IMR-90 (cell line): ENCODE measurements around the gene SGPL1. TPM values are rescaled to one million over a fixed set of nuclear protein-coding genes. Genes with fewer than 3 reads are reported as not detected.

Experiments
- ATAC-seq: fragments of 200-7000 bp; cut with Tn5 transposase; 2 replicates; pipeline ENCODE4 v1.9.1; 2020; ENCODE audit warnings: low read depth, mild to moderate bottlenecking, moderate library complexity
- BruUV-seq: library from RNA; stranded (reverse); fragments of 400-500 nt; replicated peaks from 2 replicates; lab custom pipeline; 2021; lab: Mats Ljungman, UMichigan
- CTCF ChIA-PET: fragments of 300-600 bp; formaldehyde crosslinking; extraction: SDS; loops from one replicate; lab custom pipeline; 2021; ENCODE audit warnings: antibody characterized with exemption; lab: Yijun Ruan, JAX
- POLR2A ChIA-PET: fragments of 300-600 bp; sonication (Branson Sonifier 250); formaldehyde crosslinking; loops from one replicate; lab custom pipeline; 2022; ENCODE audit warnings: antibody characterized with exemption; ENCODE audit not compliant: unreplicated experiment; lab: Charles Lee
- DNase-seq: peaks from one replicate; pipeline ENCODE4 v3.0.0; 2013
- H2AFZ ChIP-seq: replicated peaks from 2 replicates; pipeline ENCODE3; 2013; ENCODE audit warnings: low read length, mild to moderate bottlenecking; ENCODE audit not compliant: poor library complexity
- H2AK5ac ChIP-seq: 2 replicates; pipeline ENCODE4 v1.6.1; 2013; ENCODE audit warnings: low read depth, low read length, inconsistent platforms
- H2AK9ac ChIP-seq: replicated peaks from 2 replicates; pipeline ENCODE3; 2013; ENCODE audit warnings: mild to moderate bottlenecking, low read depth, low read length, moderate library complexity; ENCODE audit not compliant: poor library complexity
- H2BK120ac ChIP-seq: 2 replicates; pipeline ENCODE4 v1.6.1; 2013; ENCODE audit warnings: low read depth, low read length, inconsistent platforms
- H2BK15ac ChIP-seq: 3 replicates; pipeline ENCODE4 v1.6.1; 2013; ENCODE audit warnings: low read depth, low read length, inconsistent platforms
- H2BK20ac ChIP-seq: 2 replicates; pipeline ENCODE4 v1.6.1; 2013; ENCODE audit warnings: low read depth, mild to moderate bottlenecking, inconsistent platforms, low read length, moderate library complexity
- H2BK5ac ChIP-seq: 2 replicates; pipeline ENCODE4 v1.6.1; 2013; ENCODE audit warnings: mild to moderate bottlenecking, low read depth, low read length, inconsistent platforms; ENCODE audit not compliant: poor library complexity, severe bottlenecking
- H3K14ac ChIP-seq: replicated peaks from 2 replicates; pipeline ENCODE4 v1.6.1; 2013; ENCODE audit warnings: low read depth, low read length, inconsistent platforms
- H3K18ac ChIP-seq: 2 replicates; pipeline ENCODE4 v1.6.1; 2013; ENCODE audit warnings: low read depth, low read length, control low read depth
- H3K23ac ChIP-seq: 2 replicates; pipeline ENCODE4 v1.6.1; 2013; ENCODE audit warnings: low read depth, low read length, inconsistent platforms
- H3K27ac ChIP-seq: 2 replicates; pipeline ENCODE4 v1.5.1; 2013; ENCODE audit warnings: mild to moderate bottlenecking, control low read depth, low read length; ENCODE audit not compliant: insufficient read depth
- H3K27me3 ChIP-seq: 2 replicates; pipeline ENCODE4 v1.6.1; 2013; ENCODE audit warnings: low read length; ENCODE audit not compliant: control insufficient read depth, insufficient read depth
- H3K36me3 ChIP-seq: 2 replicates; pipeline ENCODE4 v1.6.1; 2013; ENCODE audit warnings: low read length, mixed read lengths; ENCODE audit not compliant: control insufficient read depth, insufficient read depth
- H3K4ac ChIP-seq: 2 replicates; pipeline ENCODE4 v1.6.1; 2013; ENCODE audit warnings: low read depth, low read length, inconsistent platforms
- H3K4me1 ChIP-seq: 2 replicates; pipeline ENCODE4 v1.6.1; 2013; ENCODE audit warnings: low read length, mixed read lengths; ENCODE audit not compliant: control insufficient read depth, insufficient read depth
- H3K4me2 ChIP-seq: 2 replicates; pipeline ENCODE4 v1.6.1; 2013; ENCODE audit warnings: low read depth, mild to moderate bottlenecking, control low read depth, low read length, moderate library complexity
- H3K4me3 ChIP-seq: 2 replicates; pipeline ENCODE4 v1.5.1; 2013; ENCODE audit warnings: low read depth, mild to moderate bottlenecking, control low read depth, low read length, moderate library complexity; ENCODE audit not compliant: insufficient read depth
- H3K56ac ChIP-seq: 2 replicates; pipeline ENCODE4 v1.6.1; 2013; ENCODE audit warnings: low read length, inconsistent platforms; ENCODE audit not compliant: insufficient read depth; ENCODE audit errors: extremely low read depth
- H3K79me1 ChIP-seq, 2 experiments: 2 replicates each; pipeline ENCODE4 v1.6.1; 2013; ENCODE audit warnings: low read length in 2 of 2, inconsistent platforms in 1 of 2, low read depth in 1 of 2
- H3K9ac ChIP-seq: 2 replicates; pipeline ENCODE4 v1.6.1; 2013; ENCODE audit warnings: low read depth, low read length, control low read depth
- H3K9me1 ChIP-seq: 2 replicates; pipeline ENCODE4 v1.6.1; 2013; ENCODE audit warnings: low read length, inconsistent platforms; ENCODE audit not compliant: insufficient read depth
- H3K9me3 ChIP-seq: 2 replicates; pipeline ENCODE4 v1.6.1; 2013; ENCODE audit warnings: low read length; ENCODE audit not compliant: control insufficient read depth, insufficient read depth
- H4K20me1 ChIP-seq: 2 replicates; pipeline ENCODE4 v1.6.1; 2013; ENCODE audit warnings: low read length, inconsistent platforms; ENCODE audit not compliant: insufficient read depth
- H4K5ac ChIP-seq: 2 replicates; pipeline ENCODE4 v1.6.1; 2013; ENCODE audit warnings: mild to moderate bottlenecking, low read depth, low read length, control low read depth
- H4K8ac ChIP-seq, 2 experiments: 2 replicates each; pipeline ENCODE4 v1.6.1; 2013; ENCODE audit warnings: low read depth in 2 of 2, low read length in 2 of 2, control low read depth in 1 of 2, inconsistent platforms in 1 of 2
- H4K91ac ChIP-seq: 2 replicates; pipeline ENCODE4 v1.6.1; 2013; ENCODE audit warnings: low read depth, low read length, inconsistent platforms; ENCODE audit not compliant: insufficient read depth
- POLR2A ChIP-seq: IDR thresholded peaks from 2 replicates; pipeline ENCODE4 v1.6.1; 2012; ENCODE audit warnings: mild to moderate bottlenecking, low read depth, low read length
- USF2 ChIP-seq: fragments of 150-350 bp; IDR thresholded peaks from 2 replicates; pipeline ENCODE4 v1.6.1; 2017; ENCODE audit warnings: mild to moderate bottlenecking, antibody characterized with exemption, low read length, low read depth
- WGBS, 2 experiments: methylation state at CpG; one replicate each; pipeline versions ENCODE4 v1.1.5 to v1.1.7; 2013; ENCODE audit warnings: missing lambda C conversion rate in 2 of 2; ENCODE audit not compliant: insufficient read length in 1 of 2; ENCODE audit errors: extremely low coverage in 2 of 2; 5-methylcytosine and 5-hydroxymethylcytosine counted together
- dilution Hi-C: fragments of 300-500 bp; cut with HindIII; formaldehyde crosslinking; loops from one replicate; pipeline ENCODE4 v1.14.3; 2018; ENCODE audit warnings: low sequenced_read_pairs; ENCODE audit not compliant: unreplicated experiment
- in situ Hi-C: fragments of 300-500 bp; cut with MboI; formaldehyde crosslinking; loops from 3 replicates; pipeline ENCODE4 v1.14.3; 2019; ENCODE audit warnings: low sequenced_read_pairs, inconsistent platforms, mixed read lengths
- intact Hi-C: fragments of 100-400 bp; cut with micrococcal nuclease; formaldehyde crosslinking; loops from 2 replicates; pipeline ENCODE4 v1.10.0; 2022
- polyA plus RNA-seq, 3 experiments: library from polyadenylated mRNA; depleted of rRNA; stranded (reverse); fragments of >200 nt; gene quantifications; 2 replicates each; pipeline ENCODE4 v1.2.3, GENCODE V29; 2012; ENCODE audit warnings: low replicate concordance in 1 of 3
- total RNA-seq: library from RNA; depleted of rRNA; stranded (reverse); fragments of >200 nt; gene quantifications from 2 replicates; pipeline ENCODE4 v1.2.3, GENCODE V29; 2012

SGPL1 gene
- total and polyA plus RNA-seq, 2 of the 4 experiments (the other 2 are of a cell fraction) = 12.2 to 26.7 TPM

- TF ChIP-seq POLR2A = no peak
- TF ChIP-seq USF2 = no peak
- H3K79me1 ChIP-seq = peaks cover 0 to 7% of the 10 kb centered on the region in 2 experiments; a peak in 3 of 4 replicates
- H3K9ac ChIP-seq = no peak overlapping the region
- H2AK5ac ChIP-seq = no peak overlapping the region
- H2BK20ac ChIP-seq = no peak overlapping the region
- H2BK5ac ChIP-seq = no peak overlapping the region
- ChIA-PET CTCF (no interaction called here), POLR2A (no interaction called here)
- no peak for DNase-seq
- H4K91ac ChIP-seq = no peak overlapping the region
- H3K23ac ChIP-seq = no peak overlapping the region
- H3K9me1 ChIP-seq = no peaks in the 10 kb centered on the region
- H2AFZ ChIP-seq = no peak overlapping the region
- dilution Hi-C loops = no loop called here
- H2BK15ac ChIP-seq = no peak overlapping the region
- peaks cover 12% of the 10 kb centered on the region for H3K27me3 ChIP-seq
- no peak overlapping the region for H4K5ac ChIP-seq
- H2BK120ac ChIP-seq = no peak overlapping the region
- no peak overlapping the region for H3K27ac ChIP-seq
- no peaks in the 10 kb centered on the region for H3K9me3 ChIP-seq
- H3K18ac ChIP-seq = no peak overlapping the region
- BruUV-seq = no TSS peak
- no peaks in the 10 kb centered on the region for H4K20me1 ChIP-seq
- ATAC-seq = no peak
- no peak overlapping the region for H3K4me3 ChIP-seq
- no peak overlapping the region for H3K14ac ChIP-seq
- in situ Hi-C loops = loop anchor here (5.0 kb wide), 1 partner anchor 70 kb away; no protein-coding TSS in a partner anchor
- intact Hi-C loops = loop anchor here (10.0 kb wide), 1 partner anchor 403 kb away; the partner anchor contains the start of gene UNC5B
- no peaks in the 10 kb centered on the region for H3K36me3 ChIP-seq
- no peak overlapping the region for H2AK9ac ChIP-seq
- no peak overlapping the region for H4K8ac ChIP-seq
- WGBS, 2 experiments = no CpG with 5 or more reads among the region's 3 CpGs
- no peak overlapping the region for H3K4ac ChIP-seq
- H3K4me1 ChIP-seq = no peaks in the 10 kb centered on the region
- H3K4me2 ChIP-seq = no peak overlapping the region
- H3K56ac ChIP-seq = no peak overlapping the region
Measured at GRCh38 chr10:70811881-70812280, 3.9 kb upstream of the SGPL1 start.
